Metanephros (tissue), 1 donor: ENCODE results near the gene SLC27A4. TPM values are rescaled to one million over a fixed set of nuclear protein-coding genes. Genes with fewer than 3 reads are reported as not detected.

Experiments
- total RNA-seq: library from RNA; depleted of rRNA; stranded (reverse); fragments of >200 nt; gene quantifications from one replicate; pipeline ENCODE4 v1.2.3, GENCODE V29; 2014

Gene SLC27A4
- total RNA-seq: 23.7 TPM

DNA sequence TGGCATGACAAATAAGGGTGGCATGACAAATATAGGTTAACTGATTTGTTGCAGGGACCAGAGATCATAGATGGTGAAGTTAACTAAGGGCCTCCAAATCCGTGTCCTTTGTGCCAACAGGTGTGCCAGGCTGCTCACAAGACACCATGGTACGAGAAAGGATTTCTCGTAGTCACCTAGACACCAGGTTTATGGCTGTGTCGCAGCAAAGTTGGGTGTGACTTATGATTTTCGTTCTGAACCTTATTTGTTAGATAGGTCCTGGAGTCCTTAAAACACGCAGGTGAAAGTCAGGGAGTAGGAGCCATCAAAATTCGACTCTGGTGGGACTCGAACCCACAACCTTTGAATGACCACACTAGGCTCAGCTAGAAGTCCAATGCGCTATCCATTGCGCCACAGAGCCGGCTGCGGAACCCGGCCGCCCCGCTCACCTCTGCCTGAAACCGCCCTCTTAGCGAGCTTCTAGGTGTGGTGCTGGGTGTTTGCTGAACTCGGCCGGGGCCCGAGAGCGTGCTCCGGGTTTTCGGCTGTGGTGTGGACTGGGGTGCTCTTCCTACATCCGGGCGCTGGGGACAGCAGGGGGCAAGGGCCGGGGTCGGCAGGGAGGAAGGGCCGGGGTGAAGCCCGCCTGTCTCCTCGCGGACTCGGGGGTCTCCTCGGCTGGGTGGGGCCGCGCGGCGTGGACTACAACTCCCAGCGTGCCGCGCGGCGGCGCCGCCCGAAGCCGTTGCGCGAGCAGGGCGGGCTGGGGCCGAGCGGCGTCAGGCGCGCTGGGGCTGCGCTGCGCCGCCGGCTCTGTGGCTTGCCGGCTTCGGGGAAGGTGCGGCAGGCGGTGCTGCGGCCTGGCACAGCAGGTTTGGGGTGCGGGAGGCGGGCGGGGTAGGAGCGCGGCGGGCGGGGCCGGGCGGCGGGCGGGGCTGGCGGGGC is at the start of gene SLC27A4:
TSS of gene SLC27A4 (plus strand) at position 767 of the 930 bp plus-strand sequence. CDS start 2,606 bp downstream, outside the sequence.

DNA sequence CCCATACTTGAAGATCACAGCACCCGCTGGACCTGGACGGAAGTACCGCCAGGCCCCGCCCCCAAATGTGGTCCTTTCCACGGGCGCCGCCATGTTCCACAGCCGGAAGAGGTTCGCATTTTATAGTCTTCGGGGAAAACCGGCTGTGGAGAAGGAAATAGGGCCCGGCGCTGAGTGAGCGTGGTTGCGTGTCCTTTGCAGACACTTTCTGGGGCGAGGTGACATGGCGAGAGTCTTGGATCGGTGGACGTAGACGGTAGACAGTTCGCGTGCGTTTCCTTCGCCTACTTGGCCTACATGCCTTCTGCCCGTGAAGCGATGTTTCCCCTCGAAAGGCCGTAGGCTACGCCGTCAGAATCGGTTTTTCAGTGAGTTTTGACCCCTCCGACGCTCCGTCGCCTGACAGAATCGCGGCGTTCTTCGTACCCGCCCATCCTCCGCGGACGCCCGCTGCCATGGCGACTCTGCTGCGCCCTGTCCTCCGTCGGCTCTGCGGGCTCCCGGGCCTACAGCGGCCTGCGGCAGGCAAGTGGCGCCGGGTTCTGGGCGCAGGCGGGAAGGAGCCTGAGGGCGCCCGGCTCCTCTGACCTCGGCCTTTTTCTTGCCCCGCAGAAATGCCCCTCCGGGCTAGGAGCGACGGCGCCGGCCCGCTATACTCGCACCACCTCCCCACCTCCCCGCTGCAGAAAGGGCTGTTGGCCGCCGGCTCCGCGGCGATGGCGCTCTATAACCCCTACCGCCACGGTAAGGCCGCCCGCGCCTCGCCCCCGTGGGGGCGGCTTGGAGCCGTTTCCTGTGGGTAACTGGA is 17.7 kb upstream of the SLC27A4 start, which contains the start of the genes COQ4 and TRUB2:
TSS of gene COQ4 (plus strand) at position 436 of the 808 bp plus-strand sequence. CDS start at position 456, 20 bp downstream.
TSS of gene TRUB2 (minus strand) at position 44 of the 808 bp plus-strand sequence. CDS start at position 5, 39 bp downstream.

DNA sequence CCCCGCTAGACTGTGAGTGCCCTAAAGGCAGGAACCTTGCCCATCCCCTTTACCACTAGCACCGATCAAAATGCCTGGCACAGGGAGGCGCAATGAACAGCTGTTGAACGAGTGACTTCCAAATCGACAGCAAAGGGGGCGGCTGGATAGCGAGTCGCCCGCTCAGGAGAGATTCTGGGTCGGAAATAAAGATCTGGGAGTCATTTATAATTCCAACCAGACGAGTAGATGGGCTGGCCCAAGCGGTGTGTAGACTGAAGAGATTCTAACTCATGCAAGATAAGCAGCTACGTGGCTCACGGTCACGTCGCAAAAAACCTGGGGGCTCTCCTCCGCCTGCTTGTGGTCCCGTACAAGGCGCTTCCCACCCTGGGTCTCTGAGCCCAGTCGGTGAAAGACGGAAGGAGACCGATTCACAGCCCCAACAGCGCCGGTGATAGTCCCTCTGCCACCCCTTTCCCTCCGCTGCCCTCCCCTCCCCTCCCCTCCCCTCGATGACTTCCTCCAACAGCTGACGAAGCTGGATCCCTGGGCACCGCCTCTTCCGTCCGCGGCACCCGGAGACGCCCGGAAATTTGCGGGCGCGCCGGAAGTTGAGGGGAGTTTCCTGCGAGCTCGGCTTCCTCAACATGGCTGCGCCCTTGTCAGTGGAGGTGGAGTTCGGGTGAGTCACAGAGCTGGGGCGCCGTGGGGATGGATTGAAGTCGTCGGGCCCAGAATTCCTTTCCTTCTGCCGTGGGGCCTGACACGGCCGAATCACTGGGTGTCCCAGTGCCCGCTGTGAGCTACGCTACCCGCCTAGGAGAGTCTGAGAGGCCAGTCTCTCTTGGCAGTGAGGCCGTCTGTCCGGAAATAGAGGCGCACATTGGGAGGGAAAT is 30.7 kb downstream of the SLC27A4 start, which contains the start of gene URM1:
TSS of gene URM1 (plus strand) at position 623 of the 878 bp plus-strand sequence. CDS start at position 630, 7 bp downstream.

Other genes starting within 250 kb of the SLC27A4 start
- gene PTGES2, start 212.8 kb upstream of the SLC27A4 start, total RNA-seq: 68.0 TPM
- gene LCN2, start 191.1 kb upstream of the SLC27A4 start, total RNA-seq: 7.1 TPM
- gene BBLN, start 180.3 kb upstream of the SLC27A4 start, total RNA-seq: 46.3 TPM
- gene CIZ1, start 149.0 kb upstream of the SLC27A4 start, total RNA-seq: 43.8 TPM
- 71.9 TPM for gene DNM1, start 137.1 kb upstream of the SLC27A4 start, total RNA-seq
- gene GOLGA2, start 64.5 kb upstream of the SLC27A4 start, total RNA-seq: 84.7 TPM
- gene SWI5, start 64.3 kb upstream of the SLC27A4 start, total RNA-seq: 25.7 TPM
- 26.6 TPM for gene TRUB2, start 18.1 kb upstream of the SLC27A4 start, total RNA-seq
- 61.0 TPM for gene COQ4, start 17.7 kb upstream of the SLC27A4 start, total RNA-seq
- gene URM1, start 30.8 kb downstream of the SLC27A4 start, total RNA-seq: 38.7 TPM
- gene CERCAM, start 80.3 kb downstream of the SLC27A4 start, total RNA-seq: 43.3 TPM
- gene ODF2, start 115.5 kb downstream of the SLC27A4 start, total RNA-seq: 25.3 TPM
- gene GLE1, start 164.2 kb downstream of the SLC27A4 start, total RNA-seq: 17.7 TPM
- 573 TPM for gene SPTAN1, start 212.1 kb downstream of the SLC27A4 start, total RNA-seq